Lower leg skin (tissue), 4 donors: ENCODE results near the gene BIK. TPM values are rescaled to one million over a fixed set of nuclear protein-coding genes. Genes with fewer than 3 reads are reported as not detected.

Source experiments
- DNase-seq, 2 donors: peaks; one replicate each; pipeline ENCODE4 v3.0.0-alpha.2; 2019; ENCODE audit warnings: low spot score in 2 of 2
- H3K4me3 ChIP-seq: fragments of 200-600 bp; sonication (generic); 2 replicates; pipeline ENCODE4 v1.5.1; 2017; ENCODE audit warnings: mild to moderate bottlenecking, low read depth; ENCODE audit not compliant: poor library complexity, severe bottlenecking
- CTCF ChIP-seq, 3 donors: fragments of 450-650 bp; IDR thresholded peaks; one replicate each; pipeline ENCODE4 v1.5.1; 2016; ENCODE audit warnings: antibody characterized with exemption in 3 of 3, mild to moderate bottlenecking in 3 of 3, moderate library complexity in 2 of 3
- POLR2A ChIP-seq, 2 donors: fragments of 450-650 bp; IDR thresholded peaks; one replicate each; pipeline ENCODE4 v1.6.1; 2016 to 2017; ENCODE audit warnings: antibody characterized with exemption in 2 of 2, mild to moderate bottlenecking in 1 of 2, moderate library complexity in 1 of 2
- WGBS, 2 donors: methylation state at CpG; one replicate each; pipeline ENCODE4 v1.1.5; 2018; 5-methylcytosine and 5-hydroxymethylcytosine counted together
- intact Hi-C: fragments of 100-400 bp; cut with DNase I; formaldehyde crosslinking; loops from one replicate; pipeline ENCODE4 v1.15.0; 2023; ENCODE audit warnings: low total_unique reads
- total RNA-seq, 4 donors: library from RNA; depleted of rRNA; stranded (reverse); fragments of >200 nt; gene quantifications; one replicate each; pipeline ENCODE4 v1.1.0, GENCODE V29; 2016

Gene BIK
- total RNA-seq, 4 donors from 2014 or later = 2.6 to 12.6 (median 9.5) TPM

GRCh38 chr22:43152357-43153071 is 42.0 kb downstream of the BIK start:
- whole genome bisulfite sequencing, 2 donors = 0 to 2% methylated on average over 20 to 22 of the region's 22 CpGs
- peak overlapping the region; percentile 85 for H3K4me3 ChIP-seq
- intact Hi-C loops = no loop called here
- peak; percentile 82 to 95 for DNase-seq
- no peak for TF ChIP-seq CTCF (IDR thresholded peaks at IDR 0.05)
- TF ChIP-seq POLR2A (IDR thresholded peaks at IDR 0.05) = no peak

- DNase-seq = no peak
- 45 to 52% methylated on average over 9 of the region's 9 CpGs for WGBS, 2 donors
- TF ChIP-seq CTCF (IDR thresholded peaks at IDR 0.05) = no peak
- no peak for TF ChIP-seq POLR2A (IDR thresholded peaks at IDR 0.05)
- intact Hi-C loops = loop anchor here (2.0 kb wide), 1 partner anchor 25 kb away; no protein-coding TSS in a partner anchor
- no peak overlapping the region for H3K4me3 ChIP-seq
These were observed 43.3 kb downstream of the BIK start for GRCh38 chr22:43153899-43154298.

- H3K4me3 ChIP-seq = no peak overlapping the region
- intact Hi-C loops = loop anchor here (2.0 kb wide), 1 partner anchor 26 kb away; no protein-coding TSS in a partner anchor
- 63 to 75% methylated on average over 24 to 25 of the region's 27 CpGs for WGBS, 2 donors
- no peak for TF ChIP-seq POLR2A (IDR thresholded peaks at IDR 0.05)
- TF ChIP-seq CTCF (IDR thresholded peaks at IDR 0.05) = no peak
- peak; percentile 47 to 93 for DNase-seq
These were observed 44.5 kb downstream of the BIK start for GRCh38 chr22:43154887-43155536.

DNA sequence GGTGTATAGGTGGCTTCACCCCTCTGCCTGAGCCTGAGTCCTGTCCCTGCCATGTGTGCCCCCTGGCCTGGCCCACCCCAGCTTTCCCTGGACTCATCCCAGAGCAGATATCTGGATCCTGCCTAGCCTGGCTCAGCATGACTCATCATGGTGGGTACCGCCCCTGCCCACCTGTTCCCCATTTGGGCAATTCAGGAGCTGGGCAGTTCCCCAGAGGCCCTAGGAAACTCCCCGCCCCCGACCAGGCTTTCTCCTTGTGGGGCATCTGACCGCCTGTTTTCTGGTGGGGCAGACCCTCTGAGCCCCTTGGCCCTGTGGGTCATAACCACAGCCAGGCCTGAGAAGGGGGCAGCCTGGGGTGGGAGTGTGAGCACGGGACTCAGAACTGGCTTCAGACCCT is 45.2 kb downstream of the BIK start:
- intact Hi-C loops = loop anchor here (2.0 kb wide), 1 partner anchor 27 kb away; no protein-coding TSS in a partner anchor
- no peak overlapping the region for H3K4me3 ChIP-seq
- WGBS, 2 donors = 64 to 66% methylated on average over 5 of the region's 5 CpGs
- no peak for DNase-seq
- TF ChIP-seq CTCF (IDR thresholded peaks at IDR 0.05) = no peak
- TF ChIP-seq POLR2A (IDR thresholded peaks at IDR 0.05) = no peak

GRCh38 chr22:43156413-43156812 is 45.9 kb downstream of the BIK start:
- intact Hi-C loops = no loop called here
- H3K4me3 ChIP-seq = no peak overlapping the region
- no peak for DNase-seq
- 76 to 80% methylated on average over 12 of the region's 12 CpGs for WGBS, 2 donors
- TF ChIP-seq POLR2A (IDR thresholded peaks at IDR 0.05) = no peak
- TF ChIP-seq CTCF (IDR thresholded peaks at IDR 0.05) = no peak
